H9 (cell line): ENCODE results near the gene HUS1. TPM values are rescaled to one million over a fixed set of nuclear protein-coding genes. Genes with fewer than 3 reads are reported as not detected.
A peak's percentile ranks its signal among the peaks of the same experiment; 100 is the strongest.

Source experiments
- DNase-seq: peaks from one replicate; pipeline ENCODE4 v3.0.0-alpha.2; 2017
- H2AFZ ChIP-seq: one replicate; pipeline ENCODE4 v1.6.1; 2013; ENCODE audit warnings: mild to moderate bottlenecking, low read length, control low read depth, moderate library complexity
- H2AK5ac ChIP-seq: 2 replicates; pipeline ENCODE4 v1.6.1; 2013; ENCODE audit warnings: low read length, control low read depth, mixed read lengths; ENCODE audit not compliant: insufficient read length
- H2BK120ac ChIP-seq: one replicate; pipeline ENCODE4 v1.6.1; 2013; ENCODE audit warnings: low read depth, mild to moderate bottlenecking, low read length, control low read depth, inconsistent platforms; ENCODE audit not compliant: poor library complexity, severe bottlenecking
- H2BK12ac ChIP-seq: 2 replicates; pipeline ENCODE4 v1.6.1; 2013; ENCODE audit warnings: low read length, control low read depth, mixed read lengths, low read depth; ENCODE audit not compliant: insufficient read length
- H2BK15ac ChIP-seq: 2 replicates; pipeline ENCODE4 v1.6.1; 2013; ENCODE audit warnings: low read depth, low read length, control low read depth
- H2BK20ac ChIP-seq: one replicate; pipeline ENCODE4 v1.6.1; 2013; ENCODE audit warnings: low read depth, mild to moderate bottlenecking, low read length, control low read depth, inconsistent platforms; ENCODE audit not compliant: poor library complexity, severe bottlenecking
- H2BK5ac ChIP-seq: 2 replicates; pipeline ENCODE4 v1.6.1; 2013; ENCODE audit warnings: low read length, control low read depth, mixed read lengths; ENCODE audit not compliant: insufficient read length
- H3K14ac ChIP-seq: 2 replicates; pipeline ENCODE4 v1.6.1; 2013; ENCODE audit warnings: low read length, control low read depth; ENCODE audit not compliant: insufficient read depth
- H3K18ac ChIP-seq: 2 replicates; pipeline ENCODE4 v1.6.1; 2013; ENCODE audit warnings: low read depth, mild to moderate bottlenecking, mixed read lengths, low read length, control low read depth; ENCODE audit not compliant: insufficient read length
- H3K23ac ChIP-seq: 2 replicates; pipeline ENCODE4 v1.6.1; 2013; ENCODE audit warnings: low read length, control low read depth, mixed read lengths, low read depth; ENCODE audit not compliant: insufficient read length
- H3K23me2 ChIP-seq: 2 replicates; pipeline ENCODE4 v1.6.1; 2013; ENCODE audit warnings: low read depth, mild to moderate bottlenecking, mixed read lengths, low read length, control low read depth; ENCODE audit not compliant: insufficient read length, poor library complexity, severe bottlenecking
- H3K27ac ChIP-seq: 2 replicates; pipeline ENCODE4 v1.5.1; 2013; ENCODE audit warnings: low read length, control low read depth, mixed read lengths, low read depth; ENCODE audit not compliant: insufficient read length
- H3K27me3 ChIP-seq: 2 replicates; pipeline ENCODE4 v1.6.1; 2013; ENCODE audit warnings: low read length, control low read depth, inconsistent platforms; ENCODE audit not compliant: insufficient read depth
- H3K4ac ChIP-seq: 2 replicates; pipeline ENCODE4 v1.6.1; 2013; ENCODE audit warnings: low read depth, mild to moderate bottlenecking, control low read depth, inconsistent platforms, low read length, moderate library complexity
- H3K4me1 ChIP-seq: 2 replicates; pipeline ENCODE4 v1.6.1; 2013; ENCODE audit warnings: low read length, control low read depth, inconsistent platforms; ENCODE audit not compliant: insufficient read depth
- H3K4me2 ChIP-seq: 2 replicates; pipeline ENCODE4 v1.6.1; 2013; ENCODE audit warnings: low read length, control low read depth, mixed read lengths; ENCODE audit not compliant: insufficient read length, insufficient read depth
- H3K56ac ChIP-seq: 2 replicates; pipeline ENCODE4 v1.6.1; 2013; ENCODE audit warnings: low read depth, mild to moderate bottlenecking, mixed read lengths, low read length, control low read depth; ENCODE audit not compliant: insufficient read length
- H3K79me1 ChIP-seq: 2 replicates; pipeline ENCODE4 v1.6.1; 2013; ENCODE audit warnings: low read depth, mild to moderate bottlenecking, moderate library complexity, low read length, control low read depth, inconsistent platforms; ENCODE audit not compliant: insufficient read depth, poor library complexity, severe bottlenecking
- H3K79me2 ChIP-seq: 2 replicates; pipeline ENCODE4 v1.6.1; 2013; ENCODE audit warnings: low read length, control low read depth, inconsistent platforms; ENCODE audit not compliant: insufficient read depth
- H3K9ac ChIP-seq: 2 replicates; pipeline ENCODE4 v1.6.1; 2013; ENCODE audit warnings: low read length, control low read depth, mixed read lengths; ENCODE audit not compliant: insufficient read length; ENCODE audit errors: extremely low read depth
- H3K9me3 ChIP-seq: one replicate; pipeline ENCODE4 v1.6.1; 2013; ENCODE audit warnings: low read depth, low read length, inconsistent platforms; ENCODE audit not compliant: control insufficient read depth
- H3T11ph ChIP-seq: one replicate; pipeline ENCODE4 v1.6.1; 2013; ENCODE audit warnings: mild to moderate bottlenecking, low read length, control low read depth, inconsistent platforms
- H4K20me1 ChIP-seq: one replicate; pipeline ENCODE4 v1.6.1; 2013; ENCODE audit not compliant: control insufficient read depth, insufficient read length, insufficient read depth
- H4K5ac ChIP-seq: 2 replicates; pipeline ENCODE4 v1.6.1; 2013; ENCODE audit warnings: low read depth, mild to moderate bottlenecking, mixed read lengths, low read length, control low read depth; ENCODE audit not compliant: insufficient read length
- H4K8ac ChIP-seq: replicated peaks from 2 replicates; pipeline ENCODE4 v1.6.1; 2013; ENCODE audit warnings: low read length, control low read depth, mixed read lengths, low read depth; ENCODE audit not compliant: insufficient read length
- H4K91ac ChIP-seq: 2 replicates; pipeline ENCODE4 v1.6.1; 2013; ENCODE audit warnings: low read depth, mild to moderate bottlenecking, moderate library complexity, mixed read lengths, low read length, control low read depth; ENCODE audit not compliant: insufficient read length
- H3K27ac Mint-ChIP-seq, 3 experiments: 2 replicates in 2 of 3; 3 replicates in 1 of 3; pipeline ENCODE4 v1.8.0; 2020 to 2021; ENCODE audit warnings: mixed read lengths in 3 of 3, mild to moderate bottlenecking in 1 of 3, moderate library complexity in 1 of 3
- H3K27me3 Mint-ChIP-seq: 2 replicates; pipeline ENCODE4 v1.8.0; 2021; ENCODE audit warnings: low read depth, mild to moderate bottlenecking, moderate library complexity, mixed read lengths
- H3K36me3 Mint-ChIP-seq, 3 experiments: 2 replicates in 2 of 3; 3 replicates in 1 of 3; pipeline ENCODE4 v1.8.0; 2020 to 2021; ENCODE audit warnings: low read depth in 3 of 3, mixed read lengths in 3 of 3; ENCODE audit not compliant: insufficient read depth in 1 of 3
- H3K4me1 Mint-ChIP-seq, 2 experiments: 2 replicates each; pipeline ENCODE4 v1.8.0; 2020; ENCODE audit warnings: mixed read lengths in 2 of 2
- H3K4me3 Mint-ChIP-seq, 2 experiments: 2 replicates in 1 of 2; 3 replicates in 1 of 2; pipeline ENCODE4 v1.8.0; 2020 to 2021; ENCODE audit warnings: mild to moderate bottlenecking in 2 of 2, mixed read lengths in 2 of 2, moderate library complexity in 1 of 2
- H3K9me3 Mint-ChIP-seq, 2 experiments: 2 replicates in 1 of 2; 3 replicates in 1 of 2; pipeline ENCODE4 v1.8.0; 2020; ENCODE audit warnings: mild to moderate bottlenecking in 2 of 2, mixed read lengths in 2 of 2, moderate library complexity in 1 of 2
- WGBS: extraction: QIAGEN DNeasy Blood & Tissue Kit; methylation state at CpG from one replicate; pipeline ENCODE4 v1.1.7; 2013; ENCODE audit warnings: missing lambda C conversion rate, low lambda C conversion rate, mixed read lengths; ENCODE audit not compliant: insufficient read length; ENCODE audit errors: extremely low coverage; 5-methylcytosine and 5-hydroxymethylcytosine counted together
- total RNA-seq: library from RNA; stranded (reverse); gene quantifications from 2 replicates; pipeline ENCODE4 v1.2.1, GENCODE V29; 2021
- TF ChIP-seq, protein P1 (sequence below): fragments of 200-600 bp; sonication (generic); conservative IDR thresholded peaks from 3 replicates; pipeline ENCODE4 v1.8.0; 2021; ENCODE audit warnings: antibody characterized with exemption, mild to moderate bottlenecking

Gene HUS1
- total RNA-seq, 1 experiment from 2014 or later = 43.1 TPM

- no peaks in the 10 kb centered on the region; a peak in 1 of 5 replicates for H3K9me3 Mint-ChIP-seq
- WGBS = no CpG with 5 or more reads among the region's 4 CpGs
- Histone ChIP-seq H4K91ac (no peak overlapping the region), H3K27ac (no peak overlapping the region), H2AK5ac (no peak overlapping the region), H3K23ac (no peak overlapping the region), H2BK15ac (no peak overlapping the region), H3K23me2 (peaks cover 5% of the 10 kb centered on the region), H3K9me3 (no peaks in the 10 kb centered on the region), H2BK12ac (no peak overlapping the region), H3K9ac (peak overlapping the region; percentile 56), H3K79me2 (peaks cover 3% of the 10 kb centered on the region; the same call in 1 of the 2 replicates), H3K79me1 (no peaks in the 10 kb centered on the region), H4K8ac (no peak overlapping the region), H3K27me3 (no peaks in the 10 kb centered on the region), H3K4me2 (peak overlapping the region; percentile 75), H3K14ac (no peak overlapping the region), H2BK5ac (no peak overlapping the region), H4K5ac (no peak overlapping the region), H3T11ph (no peak overlapping the region), H3K4me1 (peaks cover 3% of the 10 kb centered on the region; the same call in 1 of the 2 replicates), H4K20me1 (no peaks in the 10 kb centered on the region), H3K4ac (no peak overlapping the region), H3K56ac (no peak overlapping the region), H2AFZ (no peak overlapping the region), H2BK20ac (no peak overlapping the region), H2BK120ac (no peak overlapping the region), H3K18ac (no peak overlapping the region)
- H3K4me3 Mint-ChIP-seq = peak overlapping the region; percentile 92 to 94
- peaks cover 36 to 49% (median 48%) of the 10 kb centered on the region in 3 experiments; a peak in 6 of 7 replicates for H3K36me3 Mint-ChIP-seq
- peaks cover 12 to 13% of the 10 kb centered on the region in 2 experiments for H3K4me1 Mint-ChIP-seq
- H3K27me3 Mint-ChIP-seq = no peaks in the 10 kb centered on the region
- TF ChIP-seq, protein P1, sequence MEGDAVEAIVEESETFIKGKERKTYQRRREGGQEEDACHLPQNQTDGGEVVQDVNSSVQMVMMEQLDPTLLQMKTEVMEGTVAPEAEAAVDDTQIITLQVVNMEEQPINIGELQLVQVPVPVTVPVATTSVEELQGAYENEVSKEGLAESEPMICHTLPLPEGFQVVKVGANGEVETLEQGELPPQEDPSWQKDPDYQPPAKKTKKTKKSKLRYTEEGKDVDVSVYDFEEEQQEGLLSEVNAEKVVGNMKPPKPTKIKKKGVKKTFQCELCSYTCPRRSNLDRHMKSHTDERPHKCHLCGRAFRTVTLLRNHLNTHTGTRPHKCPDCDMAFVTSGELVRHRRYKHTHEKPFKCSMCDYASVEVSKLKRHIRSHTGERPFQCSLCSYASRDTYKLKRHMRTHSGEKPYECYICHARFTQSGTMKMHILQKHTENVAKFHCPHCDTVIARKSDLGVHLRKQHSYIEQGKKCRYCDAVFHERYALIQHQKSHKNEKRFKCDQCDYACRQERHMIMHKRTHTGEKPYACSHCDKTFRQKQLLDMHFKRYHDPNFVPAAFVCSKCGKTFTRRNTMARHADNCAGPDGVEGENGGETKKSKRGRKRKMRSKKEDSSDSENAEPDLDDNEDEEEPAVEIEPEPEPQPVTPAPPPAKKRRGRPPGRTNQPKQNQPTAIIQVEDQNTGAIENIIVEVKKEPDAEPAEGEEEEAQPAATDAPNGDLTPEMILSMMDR = no peak
- no peak for DNase-seq
- peak overlapping the region; percentile 58 to 99 (median 75); a peak in 3 of 7 replicates for H3K27ac Mint-ChIP-seq
Observed at GRCh38 chr7:47978790-47979144, 648 bp downstream of the HUS1 start.
